Measurements from ENCODE around the gene TMOD2. TPM values are rescaled to one million over a fixed set of nuclear protein-coding genes. Genes with fewer than 3 reads are reported as not detected.
"Not testable (repeated sequence)": the region's sequence is repeated elsewhere in the genome, so short reads cannot be mapped to it uniquely, and the experiment has no call there.

TMOD2 gene
- total RNA-seq, 1 experiment from 2014 or later: 2.6 TPM

DNA sequence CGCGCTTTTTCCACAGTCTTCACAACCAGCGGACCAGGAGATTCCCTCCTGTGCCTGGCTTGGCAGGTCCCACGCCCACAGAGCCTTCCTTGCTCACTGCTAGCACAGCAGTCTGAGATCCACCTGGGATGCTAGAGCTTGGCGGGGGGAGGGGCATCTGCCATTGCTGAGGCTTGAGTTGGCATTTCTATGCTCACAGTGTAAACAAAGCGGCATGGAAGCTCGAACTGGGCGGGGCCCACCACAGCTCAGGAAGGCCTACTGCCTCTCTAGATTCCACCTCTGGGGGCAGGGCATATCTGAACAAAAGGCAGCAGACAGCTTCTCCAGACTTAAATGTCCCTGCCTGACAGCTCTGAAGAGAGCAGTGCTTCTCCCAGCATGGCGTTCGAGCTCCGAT, 35.7 kb downstream of the TMOD2 start:
- not testable (repeated sequence) for H3K9me2 ChIP-seq (replicated peaks; ENCODE audit: insufficient read depth, low read length); H3K27ac ChIP-seq (ENCODE audit: low read length); H3K4me2 ChIP-seq (ENCODE audit: low read depth, low read length, poor library complexity, severe bottlenecking); H3K36me3 ChIP-seq (ENCODE audit: insufficient read depth, low read length); H3K9me3 ChIP-seq (ENCODE audit: low read length); H3K27me3 ChIP-seq (ENCODE audit: low read length); H2AFZ ChIP-seq (ENCODE audit: low read length); DNase-seq; H3K9ac ChIP-seq (ENCODE audit: low read length); H3K79me2 ChIP-seq (ENCODE audit: low read length); H3K4me3 ChIP-seq (ENCODE audit: low read length); H3K4me1 ChIP-seq (ENCODE audit: low read length); H4K20me1 ChIP-seq (ENCODE audit: insufficient read depth, low read depth, low read length)

DNA sequence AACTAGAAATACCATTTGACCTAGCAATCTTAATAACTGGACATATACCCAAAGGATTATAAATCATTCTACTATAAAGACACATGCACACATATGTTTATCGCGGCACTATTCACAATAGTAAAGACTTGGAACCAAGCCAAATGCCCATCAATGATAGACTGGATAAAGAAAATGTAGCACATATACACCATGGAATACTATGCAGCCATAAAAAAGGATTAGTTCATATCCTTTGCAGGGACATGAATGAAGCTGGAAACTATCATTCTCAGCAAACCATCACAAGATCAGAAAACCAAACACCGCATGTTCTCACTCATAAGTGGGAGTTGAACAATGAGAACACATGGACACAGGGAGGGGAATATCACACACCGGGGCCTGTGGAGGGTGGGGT, 41.1 kb downstream of the TMOD2 start:
- H3K9me2 ChIP-seq (replicated peaks; ENCODE audit: insufficient read depth, low read length); H3K9me3 ChIP-seq (ENCODE audit: low read length); H3K4me3 ChIP-seq (ENCODE audit: low read length); DNase-seq; H4K20me1 ChIP-seq (ENCODE audit: insufficient read depth, low read depth, low read length); H2AFZ ChIP-seq (ENCODE audit: low read length); H3K9ac ChIP-seq (ENCODE audit: low read length); H3K36me3 ChIP-seq (ENCODE audit: insufficient read depth, low read length); H3K4me1 ChIP-seq (ENCODE audit: low read length); H3K27ac ChIP-seq (ENCODE audit: low read length); H3K79me2 ChIP-seq (ENCODE audit: low read length); H3K4me2 ChIP-seq (ENCODE audit: low read depth, low read length, poor library complexity, severe bottlenecking); H3K27me3 ChIP-seq (ENCODE audit: low read length): not testable (repeated sequence)

GRCh38 chr15:51793521-51794305, 42.3 kb downstream of the TMOD2 start:
- Histone ChIP-seq H3K9me3 (ENCODE audit: low read length) (no peaks in the 10 kb centered on the region), H3K79me2 (ENCODE audit: low read length) (no peaks in the 10 kb centered on the region), H3K9me2 (replicated peaks; ENCODE audit: insufficient read depth, low read length) (no peaks in the 10 kb centered on the region), H3K36me3 (ENCODE audit: insufficient read depth, low read length) (no peaks in the 10 kb centered on the region), H2AFZ (ENCODE audit: low read length) (no peak overlapping the region), H3K4me1 (ENCODE audit: low read length) (no peaks in the 10 kb centered on the region), H3K4me2 (ENCODE audit: low read depth, low read length, poor library complexity, severe bottlenecking) (no peak overlapping the region), H4K20me1 (ENCODE audit: insufficient read depth, low read depth, low read length) (no peaks in the 10 kb centered on the region), H3K4me3 (ENCODE audit: low read length) (no peak overlapping the region), H3K9ac (ENCODE audit: low read length) (no peak overlapping the region), H3K27me3 (ENCODE audit: low read length) (no peaks in the 10 kb centered on the region), H3K27ac (ENCODE audit: low read length) (no peak overlapping the region)
- no peak for DNase-seq

DNA sequence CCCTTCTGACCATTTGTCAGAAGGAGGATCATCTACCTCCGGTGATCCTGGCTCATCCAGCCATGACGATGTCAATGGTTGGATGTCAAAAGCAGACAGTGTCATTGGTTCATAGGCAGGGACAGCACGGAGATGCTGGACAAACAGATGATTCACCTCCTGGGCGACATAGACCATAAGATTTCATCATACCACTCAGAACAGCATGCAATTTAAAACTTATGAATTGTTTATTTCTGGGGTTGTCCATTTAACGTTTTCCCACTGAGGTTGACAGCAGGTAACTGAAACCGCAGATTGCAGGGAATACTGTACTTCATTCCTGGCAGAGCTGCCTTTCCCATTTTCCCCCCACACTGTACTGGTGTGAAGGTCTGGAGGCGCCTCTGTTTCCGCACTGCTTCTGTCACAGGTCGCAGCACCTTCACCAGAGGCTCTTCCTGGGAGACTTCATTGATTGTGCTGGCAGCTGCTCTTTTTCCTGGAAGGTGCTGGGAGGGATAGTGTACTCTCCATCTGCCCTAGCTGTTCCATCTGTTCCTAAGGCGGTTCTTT, 45.5 kb downstream of the TMOD2 start:
- H4K20me1 ChIP-seq (ENCODE audit: insufficient read depth, low read depth, low read length): no peaks in the 10 kb centered on the region
- DNase-seq: no peak

DNA sequence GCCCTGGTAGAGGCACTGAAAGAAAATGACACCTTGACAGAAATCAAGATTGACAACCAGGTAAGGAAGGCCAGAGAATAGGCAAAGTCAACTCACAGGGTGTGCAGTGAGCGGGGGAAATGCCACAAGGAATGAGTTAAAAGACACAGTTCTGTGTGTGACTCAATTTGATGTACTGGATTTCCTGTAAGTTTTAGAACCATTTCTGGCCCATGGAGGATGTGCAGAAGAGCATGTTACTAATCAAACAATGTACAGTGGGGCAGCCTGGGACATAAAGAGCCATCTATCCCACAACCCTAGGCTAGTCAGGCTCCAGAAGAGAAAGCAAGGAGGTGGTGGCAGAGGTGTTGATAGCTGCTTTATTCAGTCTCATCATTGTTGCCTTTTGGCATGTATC, 46.9 kb downstream of the TMOD2 start:
- H3K9ac ChIP-seq (ENCODE audit: low read length): no peak overlapping the region
- H3K79me2 ChIP-seq (ENCODE audit: low read length): no peaks in the 10 kb centered on the region
- no peak overlapping the region for H3K4me3 ChIP-seq (ENCODE audit: low read length)
- H2AFZ ChIP-seq (ENCODE audit: low read length): no peak overlapping the region
- H3K27ac ChIP-seq (ENCODE audit: low read length): no peak overlapping the region
- H3K4me1 ChIP-seq (ENCODE audit: low read length): peaks cover 5% of the 10 kb centered on the region; the same call in 1 of the 2 replicates
- no peaks in the 10 kb centered on the region for H3K27me3 ChIP-seq (ENCODE audit: low read length)
- H4K20me1 ChIP-seq (ENCODE audit: insufficient read depth, low read depth, low read length): no peaks in the 10 kb centered on the region
- no peaks in the 10 kb centered on the region for H3K9me2 ChIP-seq (replicated peaks; ENCODE audit: insufficient read depth, low read length)
- no peak for DNase-seq
- H3K4me2 ChIP-seq (ENCODE audit: low read depth, low read length, poor library complexity, severe bottlenecking): no peak overlapping the region
- H3K9me3 ChIP-seq (ENCODE audit: low read length): no peaks in the 10 kb centered on the region
- no peaks in the 10 kb centered on the region for H3K36me3 ChIP-seq (ENCODE audit: insufficient read depth, low read length)

More for the DNA sequence above, 45.5 kb downstream of the TMOD2 start:
- H3K27me3 ChIP-seq (ENCODE audit: low read length): no peaks in the 10 kb centered on the region
- no peaks in the 10 kb centered on the region for H3K9me3 ChIP-seq (ENCODE audit: low read length)
- H3K27ac ChIP-seq (ENCODE audit: low read length): no peak overlapping the region
- H2AFZ ChIP-seq (ENCODE audit: low read length): no peak overlapping the region
- no peak overlapping the region for H3K9ac ChIP-seq (ENCODE audit: low read length)
- no peak overlapping the region for H3K4me2 ChIP-seq (ENCODE audit: low read depth, low read length, poor library complexity, severe bottlenecking)
- peaks cover 5% of the 10 kb centered on the region; the same call in 1 of the 2 replicates for H3K4me1 ChIP-seq (ENCODE audit: low read length)
- no peak overlapping the region for H3K4me3 ChIP-seq (ENCODE audit: low read length)
- H3K79me2 ChIP-seq (ENCODE audit: low read length): no peaks in the 10 kb centered on the region
- no peaks in the 10 kb centered on the region for H3K36me3 ChIP-seq (ENCODE audit: insufficient read depth, low read length)
- H3K9me2 ChIP-seq (replicated peaks; ENCODE audit: insufficient read depth, low read length): no peaks in the 10 kb centered on the region

DNA sequence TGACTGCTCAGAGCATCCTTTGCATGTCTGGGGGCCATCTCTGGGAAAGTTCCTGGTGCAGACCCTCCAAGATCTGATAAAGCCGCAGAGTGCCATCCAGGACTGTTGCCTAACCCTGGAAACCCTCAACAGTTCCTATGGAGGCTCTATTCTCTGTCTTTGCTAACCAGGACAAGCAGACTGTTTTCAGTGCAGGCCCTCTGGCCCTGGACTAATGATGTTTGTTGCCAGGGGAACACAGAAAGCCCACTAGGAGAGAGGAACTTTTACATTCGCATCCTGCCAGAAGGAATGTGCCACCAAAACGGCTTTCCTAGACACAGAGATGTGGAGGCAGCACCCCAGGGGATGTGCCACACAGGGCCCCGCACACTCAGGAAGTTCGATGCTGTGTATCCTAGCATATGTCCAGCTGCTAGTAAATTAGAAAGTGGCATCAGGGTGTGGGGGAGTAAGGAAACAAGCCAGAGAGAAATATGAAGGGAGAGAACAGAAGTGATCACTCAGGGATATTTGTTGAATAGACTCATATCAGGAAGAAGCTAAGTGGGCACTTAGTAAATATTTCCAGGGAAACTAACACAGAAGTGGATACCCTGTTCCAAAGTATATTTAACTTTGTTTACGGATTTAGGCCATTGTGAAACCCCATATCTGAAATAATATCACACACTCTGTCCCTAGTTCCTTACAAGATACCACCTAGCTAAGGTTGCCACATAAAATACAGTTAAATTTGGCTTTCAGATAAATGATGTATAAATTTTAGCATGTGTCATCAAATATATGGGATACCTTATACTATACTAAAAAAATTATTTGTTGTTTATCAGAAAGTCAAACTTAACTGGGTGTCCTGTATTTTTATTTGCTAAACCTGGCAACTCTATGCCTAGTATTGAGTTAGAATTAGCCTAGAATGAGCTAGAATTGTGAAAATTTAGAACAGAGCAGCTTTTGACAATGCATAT, 48.2 kb downstream of the TMOD2 start:
- Histone ChIP-seq H3K4me3 (ENCODE audit: low read length) (no peak overlapping the region), H3K9me3 (ENCODE audit: low read length) (no peaks in the 10 kb centered on the region)

GRCh38 chr15:51801391-51801835, 50.0 kb downstream of the TMOD2 start:
- Histone ChIP-seq H3K9me2 (replicated peaks; ENCODE audit: insufficient read depth, low read length) (no peaks in the 10 kb centered on the region), H3K4me1 (ENCODE audit: low read length) (peaks cover 5% of the 10 kb centered on the region; the same call in 1 of the 2 replicates), H2AFZ (ENCODE audit: low read length) (no peak overlapping the region), H4K20me1 (ENCODE audit: insufficient read depth, low read depth, low read length) (no peaks in the 10 kb centered on the region), H3K4me2 (ENCODE audit: low read depth, low read length, poor library complexity, severe bottlenecking) (no peak overlapping the region), H3K9ac (ENCODE audit: low read length) (no peak overlapping the region), H3K27ac (ENCODE audit: low read length) (no peak overlapping the region), H3K27me3 (ENCODE audit: low read length) (no peaks in the 10 kb centered on the region), H3K9me3 (ENCODE audit: low read length) (no peaks in the 10 kb centered on the region), H3K4me3 (ENCODE audit: low read length) (no peak overlapping the region), H3K79me2 (ENCODE audit: low read length) (no peaks in the 10 kb centered on the region), H3K36me3 (ENCODE audit: insufficient read depth, low read length) (no peaks in the 10 kb centered on the region)
- peak; percentile 79 for DNase-seq

More for the DNA sequence above, 48.2 kb downstream of the TMOD2 start:
- Histone ChIP-seq H2AFZ (ENCODE audit: low read length) (no peak overlapping the region), H3K9me2 (replicated peaks; ENCODE audit: insufficient read depth, low read length) (no peaks in the 10 kb centered on the region), H3K4me2 (ENCODE audit: low read depth, low read length, poor library complexity, severe bottlenecking) (no peak overlapping the region), H3K9ac (ENCODE audit: low read length) (no peak overlapping the region), H3K79me2 (ENCODE audit: low read length) (no peaks in the 10 kb centered on the region), H4K20me1 (ENCODE audit: insufficient read depth, low read depth, low read length) (no peaks in the 10 kb centered on the region), H3K27me3 (ENCODE audit: low read length) (no peaks in the 10 kb centered on the region), H3K27ac (ENCODE audit: low read length) (no peak overlapping the region), H3K4me1 (ENCODE audit: low read length) (peaks cover 5% of the 10 kb centered on the region; the same call in 1 of the 2 replicates), H3K36me3 (ENCODE audit: insufficient read depth, low read length) (no peaks in the 10 kb centered on the region)
- no peak for DNase-seq

GRCh38 chr15:51802593-51802992, 51.2 kb downstream of the TMOD2 start:
- Histone ChIP-seq H3K9me3 (ENCODE audit: low read length) (no peaks in the 10 kb centered on the region), H4K20me1 (ENCODE audit: insufficient read depth, low read depth, low read length) (no peaks in the 10 kb centered on the region)
- DNase-seq: no peak

More at GRCh38 chr15:51802593-51802992, 51.2 kb downstream of the TMOD2 start:
- Histone ChIP-seq H3K9me2 (replicated peaks; ENCODE audit: insufficient read depth, low read length) (no peaks in the 10 kb centered on the region), H3K27ac (ENCODE audit: low read length) (no peak overlapping the region), H3K36me3 (ENCODE audit: insufficient read depth, low read length) (no peaks in the 10 kb centered on the region), H3K4me1 (ENCODE audit: low read length) (peaks cover 5% of the 10 kb centered on the region; the same call in 1 of the 2 replicates), H3K4me3 (ENCODE audit: low read length) (no peak overlapping the region), H2AFZ (ENCODE audit: low read length) (no peak overlapping the region), H3K4me2 (ENCODE audit: low read depth, low read length, poor library complexity, severe bottlenecking) (no peak overlapping the region), H3K9ac (ENCODE audit: low read length) (no peak overlapping the region), H3K79me2 (ENCODE audit: low read length) (no peaks in the 10 kb centered on the region), H3K27me3 (ENCODE audit: low read length) (no peaks in the 10 kb centered on the region)

All from Karpas-422 (cell line).